Measurements from ENCODE around the gene PNLIPRP2. TPM values are rescaled to one million over a fixed set of nuclear protein-coding genes. Genes with fewer than 3 reads are reported as not detected.

Gene PNLIPRP2
- total RNA-seq, 2 experiments from 2014 or later: not detected

DNA sequence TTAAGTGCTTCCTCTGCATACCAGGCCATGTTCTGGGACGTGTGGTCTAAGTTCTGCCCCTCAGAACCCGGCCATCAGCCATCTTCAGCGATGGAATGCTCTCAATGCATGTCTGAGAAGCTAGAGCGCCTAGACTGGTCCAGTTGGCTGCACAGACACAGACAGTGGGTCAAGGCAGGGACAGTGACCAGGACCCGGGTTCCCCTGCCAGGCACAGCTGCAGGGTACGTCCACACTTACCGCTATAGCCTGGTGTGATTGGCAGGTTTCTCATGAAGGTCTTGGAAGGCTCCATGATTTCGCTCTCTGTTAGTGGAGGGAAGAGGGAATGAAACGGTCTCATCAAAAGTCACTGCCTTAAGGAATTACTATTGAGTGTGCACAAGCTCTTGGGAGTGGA lies 47.3 kb downstream of the PNLIPRP2 start:
- CTCF ChIA-PET (ENCODE audit: unreplicated experiment): no interaction called here
- no TSS peak for BruUV-seq (replicated peaks)
- intact Hi-C loops (cut with micrococcal nuclease; ENCODE audit: unreplicated experiment): no loop called here

DNA sequence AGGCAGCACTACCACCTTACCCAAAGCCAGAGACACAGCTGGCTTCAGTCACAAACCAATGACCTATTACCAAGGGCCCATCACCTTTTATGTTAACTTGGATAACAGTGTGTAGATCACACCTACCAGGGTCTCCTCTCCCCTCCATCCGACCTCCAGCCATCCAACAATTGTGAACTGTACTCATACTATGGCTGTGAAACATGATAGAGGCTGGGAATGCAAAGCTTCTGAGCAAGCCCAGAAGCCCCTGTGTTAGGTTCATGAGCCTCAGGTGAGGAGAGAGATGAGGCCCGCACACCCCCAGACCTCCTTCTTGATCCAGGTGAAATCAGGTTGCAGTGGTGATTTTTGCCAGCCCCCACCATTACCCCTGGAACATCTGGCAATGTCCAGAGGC lies 47.7 kb downstream of the PNLIPRP2 start:
- no peak overlapping the region for H3K27ac ChIP-seq (ENCODE audit: low read depth, low read length, poor library complexity, severe bottlenecking)
- POLR2A ChIA-PET: no interaction called here
- H3K4me2 ChIP-seq (ENCODE audit: low read length): no peak overlapping the region
- H3K9me3 ChIP-seq (ENCODE audit: low read length): no peaks in the 10 kb centered on the region
- TF ChIP-seq EZH2phosphoT487 (IDR thresholded peaks at IDR 0.05; ENCODE audit: borderline replicate concordance, low read depth, low read length): no peak
- TF ChIP-seq, protein P1, sequence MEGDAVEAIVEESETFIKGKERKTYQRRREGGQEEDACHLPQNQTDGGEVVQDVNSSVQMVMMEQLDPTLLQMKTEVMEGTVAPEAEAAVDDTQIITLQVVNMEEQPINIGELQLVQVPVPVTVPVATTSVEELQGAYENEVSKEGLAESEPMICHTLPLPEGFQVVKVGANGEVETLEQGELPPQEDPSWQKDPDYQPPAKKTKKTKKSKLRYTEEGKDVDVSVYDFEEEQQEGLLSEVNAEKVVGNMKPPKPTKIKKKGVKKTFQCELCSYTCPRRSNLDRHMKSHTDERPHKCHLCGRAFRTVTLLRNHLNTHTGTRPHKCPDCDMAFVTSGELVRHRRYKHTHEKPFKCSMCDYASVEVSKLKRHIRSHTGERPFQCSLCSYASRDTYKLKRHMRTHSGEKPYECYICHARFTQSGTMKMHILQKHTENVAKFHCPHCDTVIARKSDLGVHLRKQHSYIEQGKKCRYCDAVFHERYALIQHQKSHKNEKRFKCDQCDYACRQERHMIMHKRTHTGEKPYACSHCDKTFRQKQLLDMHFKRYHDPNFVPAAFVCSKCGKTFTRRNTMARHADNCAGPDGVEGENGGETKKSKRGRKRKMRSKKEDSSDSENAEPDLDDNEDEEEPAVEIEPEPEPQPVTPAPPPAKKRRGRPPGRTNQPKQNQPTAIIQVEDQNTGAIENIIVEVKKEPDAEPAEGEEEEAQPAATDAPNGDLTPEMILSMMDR (conservative IDR thresholded peaks at IDR 0.05; ENCODE audit: low read length): no peak
- no peaks in the 10 kb centered on the region for H3K36me3 ChIP-seq (ENCODE audit: insufficient read depth, low read length)
- no peaks in the 10 kb centered on the region for H3K4me1 ChIP-seq (ENCODE audit: insufficient read depth, low read length, poor library complexity, severe bottlenecking)
- H3K4me3 ChIP-seq (ENCODE audit: low read depth, low read length, poor library complexity, severe bottlenecking): no peak overlapping the region
- DNase-seq (ENCODE audit: low spot score): no peak
- H4K20me1 ChIP-seq (ENCODE audit: insufficient read depth, low read length): no peaks in the 10 kb centered on the region
- BruUV-seq (replicated peaks): no TSS peak
- H3K79me2 ChIP-seq (ENCODE audit: insufficient read depth, low read depth, low read length): no peaks in the 10 kb centered on the region
- no peak overlapping the region for H2AFZ ChIP-seq (ENCODE audit: low read length)
- no peaks in the 10 kb centered on the region for H3K9me2 ChIP-seq (ENCODE audit: insufficient read depth, low read length)
- intact Hi-C loops (cut with micrococcal nuclease; ENCODE audit: unreplicated experiment): no loop called here
- CTCF ChIA-PET (ENCODE audit: unreplicated experiment): no interaction called here

More for the DNA sequence above, 47.3 kb downstream of the PNLIPRP2 start:
- POLR2A ChIA-PET: no interaction called here
- no peak for TF ChIP-seq EZH2phosphoT487 (IDR thresholded peaks at IDR 0.05; ENCODE audit: borderline replicate concordance, low read depth, low read length)
- TF ChIP-seq, protein P1 (conservative IDR thresholded peaks at IDR 0.05; ENCODE audit: low read length): no peak
- DNase-seq (ENCODE audit: low spot score): no peak
- Histone ChIP-seq H3K27ac (ENCODE audit: low read depth, low read length, poor library complexity, severe bottlenecking) (no peak overlapping the region), H3K36me3 (ENCODE audit: insufficient read depth, low read length) (no peaks in the 10 kb centered on the region), H4K20me1 (ENCODE audit: insufficient read depth, low read length) (no peaks in the 10 kb centered on the region), H3K4me3 (ENCODE audit: low read depth, low read length, poor library complexity, severe bottlenecking) (no peak overlapping the region), H3K4me1 (ENCODE audit: insufficient read depth, low read length, poor library complexity, severe bottlenecking) (no peaks in the 10 kb centered on the region), H2AFZ (ENCODE audit: low read length) (no peak overlapping the region), H3K79me2 (ENCODE audit: insufficient read depth, low read depth, low read length) (no peaks in the 10 kb centered on the region), H3K4me2 (ENCODE audit: low read length) (no peak overlapping the region), H3K9me2 (ENCODE audit: insufficient read depth, low read length) (no peaks in the 10 kb centered on the region), H3K9me3 (ENCODE audit: low read length) (no peaks in the 10 kb centered on the region)

DNA sequence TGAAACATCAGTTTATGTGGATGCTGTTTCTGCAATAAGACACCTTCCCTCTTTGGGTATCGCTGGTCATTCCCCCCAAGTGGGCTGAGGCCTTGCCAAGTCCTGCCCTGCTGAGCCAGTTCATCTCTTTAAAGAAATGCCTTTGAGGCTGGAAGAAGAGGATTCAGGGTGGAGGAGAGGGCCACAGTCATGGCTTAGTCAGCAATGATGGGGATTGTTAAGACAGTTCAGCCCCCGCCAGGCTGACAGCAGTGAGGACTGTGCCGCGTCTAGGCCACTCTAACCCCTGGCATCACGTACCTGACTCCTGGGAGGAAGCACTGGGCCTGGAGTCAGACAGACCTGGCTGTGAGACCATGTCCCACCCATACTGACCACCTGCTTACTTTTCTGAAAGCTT lies 48.3 kb downstream of the PNLIPRP2 start:
- H3K4me3 ChIP-seq (ENCODE audit: low read depth, low read length, poor library complexity, severe bottlenecking): no peak overlapping the region
- POLR2A ChIA-PET: no interaction called here
- no peaks in the 10 kb centered on the region for H3K9me3 ChIP-seq (ENCODE audit: low read length)
- no peaks in the 10 kb centered on the region for H3K9me2 ChIP-seq (ENCODE audit: insufficient read depth, low read length)
- BruUV-seq (replicated peaks): no TSS peak
- CTCF ChIA-PET (ENCODE audit: unreplicated experiment): no interaction called here
- H3K4me1 ChIP-seq (ENCODE audit: insufficient read depth, low read length, poor library complexity, severe bottlenecking): no peaks in the 10 kb centered on the region
- H4K20me1 ChIP-seq (ENCODE audit: insufficient read depth, low read length): no peaks in the 10 kb centered on the region
- H2AFZ ChIP-seq (ENCODE audit: low read length): no peak overlapping the region
- H3K36me3 ChIP-seq (ENCODE audit: insufficient read depth, low read length): no peaks in the 10 kb centered on the region
- no peak overlapping the region for H3K4me2 ChIP-seq (ENCODE audit: low read length)
- TF ChIP-seq EZH2phosphoT487 (IDR thresholded peaks at IDR 0.05; ENCODE audit: borderline replicate concordance, low read depth, low read length): no peak
- TF ChIP-seq, protein P1 (conservative IDR thresholded peaks at IDR 0.05; ENCODE audit: low read length): no peak
- no peaks in the 10 kb centered on the region for H3K79me2 ChIP-seq (ENCODE audit: insufficient read depth, low read depth, low read length)
- intact Hi-C loops (cut with micrococcal nuclease; ENCODE audit: unreplicated experiment): no loop called here
- H3K27ac ChIP-seq (ENCODE audit: low read depth, low read length, poor library complexity, severe bottlenecking): no peak overlapping the region
- DNase-seq (ENCODE audit: low spot score): no peak
